AG09319 (cell line): Measurements from ENCODE around the gene LDLR.

ENCODE experiments used
- DNase-seq: peaks from one replicate; pipeline ENCODE4 v3.0.0-alpha.2; 2010; ENCODE audit warnings: low read depth; ENCODE audit errors: extremely low read depth
- TF ChIP-seq, protein P1 (sequence below): IDR thresholded peaks from 2 replicates; pipeline ENCODE4 v1.5.1; 2011; ENCODE audit warnings: low read depth, mild to moderate bottlenecking, inconsistent platforms, low read length, moderate library complexity

LDLR gene

DNA sequence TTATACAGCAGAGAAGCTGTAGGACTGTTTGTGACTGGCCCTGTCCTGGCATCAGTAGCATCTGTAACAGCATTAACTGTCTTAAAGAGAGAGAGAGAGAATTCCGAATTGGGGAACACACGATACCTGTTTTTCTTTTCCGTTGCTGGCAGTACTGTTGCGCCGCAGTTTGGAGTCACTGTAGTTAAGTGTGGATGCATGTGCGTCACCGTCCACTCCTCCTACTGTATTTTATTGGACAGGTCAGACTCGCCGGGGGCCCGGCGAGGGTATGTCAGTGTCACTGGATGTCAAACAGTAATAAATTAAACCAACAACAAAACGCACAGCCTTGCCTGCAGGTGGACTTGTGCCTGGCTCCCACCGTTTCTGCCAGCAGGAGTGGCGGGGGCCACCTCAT, 27.3 kb upstream of the LDLR start:
- DNase-seq: no peak
- TF ChIP-seq, protein P1, sequence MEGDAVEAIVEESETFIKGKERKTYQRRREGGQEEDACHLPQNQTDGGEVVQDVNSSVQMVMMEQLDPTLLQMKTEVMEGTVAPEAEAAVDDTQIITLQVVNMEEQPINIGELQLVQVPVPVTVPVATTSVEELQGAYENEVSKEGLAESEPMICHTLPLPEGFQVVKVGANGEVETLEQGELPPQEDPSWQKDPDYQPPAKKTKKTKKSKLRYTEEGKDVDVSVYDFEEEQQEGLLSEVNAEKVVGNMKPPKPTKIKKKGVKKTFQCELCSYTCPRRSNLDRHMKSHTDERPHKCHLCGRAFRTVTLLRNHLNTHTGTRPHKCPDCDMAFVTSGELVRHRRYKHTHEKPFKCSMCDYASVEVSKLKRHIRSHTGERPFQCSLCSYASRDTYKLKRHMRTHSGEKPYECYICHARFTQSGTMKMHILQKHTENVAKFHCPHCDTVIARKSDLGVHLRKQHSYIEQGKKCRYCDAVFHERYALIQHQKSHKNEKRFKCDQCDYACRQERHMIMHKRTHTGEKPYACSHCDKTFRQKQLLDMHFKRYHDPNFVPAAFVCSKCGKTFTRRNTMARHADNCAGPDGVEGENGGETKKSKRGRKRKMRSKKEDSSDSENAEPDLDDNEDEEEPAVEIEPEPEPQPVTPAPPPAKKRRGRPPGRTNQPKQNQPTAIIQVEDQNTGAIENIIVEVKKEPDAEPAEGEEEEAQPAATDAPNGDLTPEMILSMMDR: no peak

DNA sequence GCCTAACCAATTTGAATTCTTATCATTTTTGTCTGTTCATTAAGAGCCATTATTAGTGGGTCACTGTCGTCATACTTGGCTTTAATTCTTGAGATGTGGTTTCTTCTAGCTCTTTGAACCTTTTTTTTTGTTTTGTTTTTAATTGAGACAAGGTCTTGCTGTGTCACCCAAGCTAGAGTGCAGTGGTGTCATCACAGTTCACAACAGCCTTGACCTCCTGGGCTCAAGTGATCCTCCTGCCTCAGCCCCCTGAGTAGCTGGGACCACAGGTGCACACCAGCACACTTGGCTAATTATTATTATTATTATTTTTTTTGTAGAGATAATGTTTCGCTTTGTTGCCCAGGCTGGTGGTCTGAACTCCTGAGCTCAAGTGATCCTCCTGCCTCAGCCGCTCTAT, 25.8 kb upstream of the LDLR start:
- TF ChIP-seq, protein P1: no peak
- no peak for DNase-seq

DNA sequence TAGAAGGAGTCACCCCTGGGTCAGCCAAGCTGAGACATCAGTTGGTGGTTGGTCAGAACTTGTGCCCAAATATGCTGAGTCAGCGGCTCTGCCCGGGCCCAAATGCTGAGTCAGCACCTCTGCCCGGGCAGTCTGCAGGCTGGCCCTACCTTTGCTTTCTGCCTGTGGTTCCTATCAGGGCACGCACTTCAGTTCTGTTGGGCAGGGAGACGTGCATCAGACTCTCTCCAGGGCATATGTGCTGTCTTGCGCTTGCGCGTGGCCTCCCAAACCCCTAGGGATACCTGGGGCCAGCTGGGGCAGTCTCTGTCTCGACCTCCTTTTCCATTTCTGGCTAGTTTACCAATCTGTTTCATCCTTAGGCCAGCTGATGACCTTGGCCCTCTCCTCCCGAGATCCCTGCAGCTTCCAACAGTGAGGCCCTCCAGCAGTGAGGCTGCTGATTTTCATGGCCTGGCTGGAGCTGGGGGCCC, 24.4 kb upstream of the LDLR start:
- no peak for DNase-seq
- TF ChIP-seq, protein P1: no peak

DNA sequence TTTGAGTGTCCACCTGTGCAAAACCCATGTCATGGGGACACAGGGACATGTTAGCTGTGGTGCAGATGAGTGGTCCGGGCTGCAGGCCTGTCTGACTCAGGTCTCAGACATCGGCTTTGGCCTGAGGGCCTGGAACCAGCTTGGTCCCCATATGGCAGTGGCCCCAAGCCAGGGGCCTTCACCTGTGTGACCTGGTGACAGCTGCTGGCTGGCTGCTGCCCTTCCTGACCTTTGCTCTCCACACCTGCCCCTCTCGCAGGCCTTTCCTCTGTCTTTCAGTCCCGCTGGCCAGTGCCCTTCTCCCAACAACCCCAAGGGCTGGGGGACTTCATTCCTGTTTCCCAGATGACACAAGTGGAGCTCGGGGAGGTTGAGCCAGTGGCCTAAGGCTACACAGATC, 22.9 kb upstream of the LDLR start:
- DNase-seq: no peak
- TF ChIP-seq, protein P1: no peak

DNA sequence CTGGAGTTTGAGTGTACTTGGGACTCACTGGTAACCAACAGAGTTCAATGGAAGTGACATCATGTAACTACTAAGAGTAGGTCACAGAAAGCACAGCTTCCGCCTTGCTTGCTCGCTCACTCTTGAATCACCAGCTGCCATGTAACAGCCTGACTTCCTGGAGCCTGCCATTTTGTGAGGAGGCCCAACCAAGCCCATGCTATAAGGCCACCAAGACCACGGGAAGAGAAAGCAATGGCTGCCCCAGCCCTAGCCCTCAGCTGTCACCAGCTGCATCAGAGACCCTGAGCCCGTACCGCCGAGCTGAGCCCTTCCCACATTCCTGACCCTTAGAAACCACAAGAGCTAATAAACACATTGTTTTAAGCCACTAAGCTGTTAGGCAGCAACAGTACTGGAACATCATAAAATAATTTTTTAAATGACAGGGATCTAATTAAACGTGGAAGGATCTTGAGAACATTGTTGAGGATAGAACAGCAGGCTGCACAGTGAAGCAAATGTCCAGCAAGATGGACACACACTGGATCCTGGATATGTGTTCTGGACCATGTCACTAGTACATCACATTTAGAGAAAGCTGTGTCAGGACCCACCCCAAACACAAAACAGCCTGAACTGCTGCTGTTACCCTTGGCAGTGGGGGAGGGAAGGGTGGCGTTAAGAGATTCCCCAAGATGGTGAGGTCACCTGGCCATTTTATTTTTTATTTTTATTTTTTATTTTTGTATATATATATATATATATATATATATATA, 21.7 kb upstream of the LDLR start:
- TF ChIP-seq, protein P1: no peak
- no peak for DNase-seq

DNA sequence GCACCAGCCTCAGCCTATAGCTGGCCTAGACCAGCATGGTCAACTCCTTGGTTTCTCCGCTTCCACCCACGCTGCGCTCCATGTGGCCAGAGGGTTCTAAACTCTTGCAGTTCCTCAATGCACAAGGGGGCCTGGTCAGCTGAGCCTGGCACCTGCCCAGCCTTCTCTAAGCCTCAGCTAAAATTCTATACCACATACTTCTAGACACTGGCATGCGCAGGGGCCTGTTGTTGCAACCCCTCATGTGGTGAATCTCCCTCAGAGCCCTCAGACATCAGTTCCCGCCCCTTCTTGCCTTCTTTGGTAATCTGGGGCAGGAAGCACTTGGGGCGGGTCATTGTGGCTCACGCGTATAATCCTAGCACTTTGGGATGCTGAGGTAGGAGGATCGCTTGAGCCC, 19.7 kb upstream of the LDLR start:
- TF ChIP-seq, protein P1: no peak
- DNase-seq: no peak

DNA sequence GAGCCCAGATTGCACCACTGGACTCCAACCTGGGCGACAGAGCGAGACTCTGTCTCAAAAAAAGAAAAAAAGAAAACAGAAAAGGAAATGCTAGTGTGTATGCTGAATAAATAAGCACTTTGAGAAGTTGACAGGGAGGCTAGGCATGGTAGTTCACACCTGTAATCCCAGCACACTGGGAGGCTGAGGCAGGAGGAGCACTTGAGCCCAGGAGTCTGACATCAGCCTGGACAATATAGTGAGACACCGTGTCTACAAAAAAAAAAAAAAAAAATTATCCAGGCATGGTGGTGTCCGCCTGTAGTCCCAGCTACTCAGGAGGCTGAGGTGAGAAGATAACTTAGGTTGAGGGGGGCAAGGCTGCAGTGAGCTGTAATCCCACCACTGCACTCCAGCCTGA, 19.1 kb upstream of the LDLR start:
- DNase-seq: no peak

More for the DNA sequence above, 19.1 kb upstream of the LDLR start:
- TF ChIP-seq, protein P1: no peak
